HG03571 (cell line): ENCODE data around the gene TWIST2.

Source experiments
- ATAC-seq: cut with Tn5 transposase; IDR thresholded peaks from one replicate; pipeline ENCODE4 v1.9.1; 2021; ENCODE audit not compliant: unreplicated experiment

The TWIST2 gene

GRCh38 chr2:238950551-238950950 lies 102.7 kb downstream of the TWIST2 start:
- ATAC-seq: no peak

DNA sequence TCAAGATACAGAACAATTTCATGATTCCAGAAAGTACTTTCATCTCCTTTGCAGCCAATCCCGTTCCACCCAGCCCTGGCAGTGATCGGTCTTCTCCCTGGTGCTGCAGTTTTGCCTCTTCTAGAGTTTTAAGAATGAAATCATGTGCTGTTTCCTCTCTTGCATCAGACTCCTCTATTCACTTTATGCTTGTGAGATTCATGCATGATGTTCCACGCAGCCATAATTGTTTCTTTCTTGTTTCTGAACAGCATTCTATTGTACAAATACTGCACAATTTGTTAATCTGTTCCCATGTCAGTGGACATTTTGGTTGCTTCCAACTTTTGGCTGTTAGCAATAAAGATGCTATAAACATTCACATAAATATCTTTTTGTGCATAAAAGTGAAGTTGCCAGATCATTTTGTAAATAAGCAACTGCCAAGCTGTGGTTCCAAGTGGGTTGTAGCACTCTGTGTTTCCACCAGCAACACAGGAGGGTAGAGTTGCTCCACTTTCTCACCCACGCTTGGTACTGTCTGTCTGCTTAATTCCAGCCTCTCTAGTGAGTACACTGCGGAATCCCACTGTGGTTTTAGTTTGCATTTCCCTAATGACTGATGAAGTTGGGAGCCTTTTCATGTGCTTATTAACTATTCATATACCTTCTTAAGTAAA lies 104.5 kb downstream of the TWIST2 start:
- no peak for ATAC-seq

- ATAC-seq: no peak
These were observed 107.1 kb downstream of the TWIST2 start for GRCh38 chr2:238954841-238955591.

GRCh38 chr2:238955648-238956531 lies 108.0 kb downstream of the TWIST2 start:
- ATAC-seq: no peak

GRCh38 chr2:238956676-238957075 lies 108.8 kb downstream of the TWIST2 start:
- ATAC-seq: no peak
